ENCODE data around the gene PPP1R3G.
"Not testable (repeated sequence)": the region's sequence is repeated elsewhere in the genome, so short reads cannot be mapped to it uniquely, and the experiment has no call there.

The PPP1R3G gene

GRCh38 chr6:5096482-5096881, 11.3 kb downstream of the PPP1R3G start:
- DNase-seq, result no peak

GRCh38 chr6:5098501-5099270, 13.5 kb downstream of the PPP1R3G start:
- DNase-seq, result no peak

- DNase-seq, result no peak
Observed at GRCh38 chr6:5099537-5099936, 14.4 kb downstream of the PPP1R3G start.

GRCh38 chr6:5100806-5101205, 15.7 kb downstream of the PPP1R3G start:
- no peak for DNase-seq

- no peak for DNase-seq
Observed at GRCh38 chr6:5102267-5102970, 17.3 kb downstream of the PPP1R3G start.

- DNase-seq, result no peak
Observed at GRCh38 chr6:5103250-5103649, 18.1 kb downstream of the PPP1R3G start.

DNA sequence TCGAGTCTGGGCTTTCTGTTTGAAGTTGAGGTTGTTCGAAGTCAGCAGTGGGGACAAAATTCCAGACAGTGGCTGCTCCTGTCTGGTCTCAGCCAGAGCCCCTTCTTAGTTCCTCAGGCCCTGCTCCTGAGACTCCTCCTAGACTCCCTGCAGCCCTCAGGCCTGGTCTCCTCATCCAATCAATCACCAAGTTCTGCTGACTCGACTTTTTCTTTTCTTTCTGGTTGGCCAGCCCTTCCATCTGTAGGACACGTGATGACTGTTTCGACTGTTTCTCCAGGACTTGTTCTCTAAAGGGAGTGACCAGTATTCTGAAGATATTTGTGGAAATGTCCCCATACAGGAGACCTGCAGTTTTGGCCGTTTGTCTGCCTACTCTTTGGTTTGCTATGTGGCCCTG, 19.5 kb downstream of the PPP1R3G start:
- no peak for DNase-seq

- no peak for DNase-seq
Observed at GRCh38 chr6:5105146-5105545, 20.0 kb downstream of the PPP1R3G start.

- no peak for DNase-seq
Observed at GRCh38 chr6:5107341-5107740, 22.2 kb downstream of the PPP1R3G start.

- DNase-seq, result no peak
Observed at GRCh38 chr6:5108068-5108467, 22.9 kb downstream of the PPP1R3G start.

- no peak for DNase-seq
Observed at GRCh38 chr6:5108536-5109150, 23.5 kb downstream of the PPP1R3G start.

- no peak for DNase-seq
Observed at GRCh38 chr6:5109436-5109835, 24.3 kb downstream of the PPP1R3G start.

GRCh38 chr6:5110246-5110645, 25.1 kb downstream of the PPP1R3G start:
- no peak for DNase-seq

GRCh38 chr6:5111626-5112025, 26.5 kb downstream of the PPP1R3G start:
- no peak for DNase-seq

DNA sequence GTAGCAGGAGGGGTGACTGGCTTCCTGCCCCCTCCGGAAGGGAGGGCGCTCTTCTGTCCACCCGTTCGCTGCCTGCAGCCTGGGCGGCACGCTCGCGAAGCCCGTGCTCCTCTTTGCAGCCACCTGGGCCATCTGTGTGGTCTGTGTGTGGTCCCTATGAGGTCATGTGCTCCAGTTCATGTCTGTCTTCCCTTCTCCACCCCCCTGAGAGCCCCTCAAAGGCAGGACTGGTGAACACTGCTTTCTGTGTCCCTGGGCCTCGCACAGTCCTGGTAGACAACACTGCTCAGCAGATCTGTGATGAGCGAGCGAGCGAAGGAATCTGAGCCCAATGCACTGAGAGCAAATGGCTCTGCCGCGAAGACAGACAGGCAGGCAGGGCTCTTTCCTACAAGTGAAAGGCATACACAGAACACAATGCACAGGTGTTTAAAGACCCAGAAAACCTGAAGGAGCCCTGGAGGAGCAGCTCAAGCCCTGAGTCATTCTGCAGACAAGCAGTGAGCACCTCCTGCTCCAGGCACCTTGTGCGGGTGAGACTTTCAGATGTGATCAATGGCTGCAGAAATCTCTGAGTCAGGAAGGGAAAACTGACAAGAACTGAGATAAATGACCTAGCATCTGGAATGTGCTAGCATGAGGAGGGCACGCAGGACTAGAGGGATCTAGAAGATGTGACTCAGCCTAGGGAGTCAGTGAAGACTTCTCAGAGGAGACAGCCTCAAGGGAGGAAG, 27.1 kb downstream of the PPP1R3G start:
- DNase-seq, result no peak

- DNase-seq, result no peak
Observed at GRCh38 chr6:5113096-5113495, 28.0 kb downstream of the PPP1R3G start.

DNA sequence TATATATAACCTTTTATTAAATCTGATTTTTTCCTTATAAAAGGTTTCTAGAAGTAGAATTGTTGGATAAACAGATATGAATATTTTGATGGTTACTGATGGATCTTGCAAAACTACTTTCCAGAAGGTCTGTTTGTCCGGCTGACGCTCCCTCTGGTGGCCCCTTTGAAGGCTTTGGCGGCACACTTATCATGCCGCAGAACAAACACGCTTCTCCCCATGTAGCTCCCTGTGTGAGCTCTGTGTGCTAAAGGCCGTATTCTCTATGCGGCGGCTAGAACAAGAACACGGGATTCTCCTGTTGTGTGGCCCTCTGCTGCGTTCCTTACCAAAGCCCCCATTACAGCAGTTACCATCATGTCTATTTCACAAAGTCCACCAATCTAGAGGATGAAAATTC, 30.0 kb downstream of the PPP1R3G start:
- DNase-seq, result no peak

GRCh38 chr6:5116243-5116991, 31.3 kb downstream of the PPP1R3G start:
- DNase-seq, result no peak

GRCh38 chr6:5119090-5119951, 34.2 kb downstream of the PPP1R3G start:
- no peak for DNase-seq

DNA sequence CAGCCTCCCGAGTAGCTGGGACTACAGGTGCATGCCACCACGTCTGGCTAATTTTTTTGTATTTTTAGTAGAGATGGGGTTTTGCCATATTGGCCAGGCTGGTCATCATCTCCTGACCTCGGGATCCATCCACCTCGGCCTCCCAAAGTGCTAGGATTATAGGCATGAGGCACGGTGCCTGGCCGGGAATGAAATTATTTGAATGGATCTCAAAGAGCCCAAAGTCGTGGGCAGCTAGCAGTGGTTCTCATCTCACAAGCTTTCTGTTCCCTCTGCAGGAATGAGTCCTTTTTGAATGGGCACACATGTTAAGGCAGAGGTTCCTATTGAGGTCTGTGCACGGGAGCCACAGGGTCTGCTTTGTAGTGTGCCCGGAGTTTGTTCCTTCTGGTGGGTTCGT, 34.9 kb downstream of the PPP1R3G start:
- DNase-seq, result no peak

- DNase-seq, result not testable (repeated sequence)
Observed at GRCh38 chr6:5120543-5120942, 35.4 kb downstream of the PPP1R3G start.

DNA sequence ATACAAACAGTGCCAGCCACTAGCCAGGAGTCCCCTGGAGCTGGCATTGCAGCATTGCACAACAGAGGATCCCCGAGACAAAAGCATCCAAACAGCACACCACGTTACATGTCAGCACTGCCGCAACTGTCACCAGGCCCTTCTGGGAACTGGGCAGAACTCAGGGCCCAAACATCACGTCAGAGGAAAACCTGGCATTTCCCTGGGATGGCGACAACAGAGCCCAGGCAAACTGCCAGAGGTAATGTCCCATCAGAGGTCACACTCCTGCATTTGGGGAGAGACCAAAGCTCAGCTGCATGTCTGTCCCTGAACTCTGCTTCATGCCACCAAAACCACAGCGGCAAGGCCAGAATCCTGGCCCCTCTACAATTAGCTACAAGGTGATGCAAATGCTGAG, 36.3 kb downstream of the PPP1R3G start:
- no peak for DNase-seq
